A549 (cell line): Measurements from ENCODE around the gene SEPTIN7. TPM values are rescaled to one million over a fixed set of nuclear protein-coding genes. Genes with fewer than 3 reads are reported as not detected.

Experiments
- ATAC-seq, 2 experiments: fragments of 200-7000 bp in 1 of 2; fragments of >200 bp in 1 of 2; cut with Nextera tagmentation in 1 of 2; cut with Tn5 transposase in 1 of 2; 3 replicates each; pipeline versions ENCODE4 v1.8.0 to v1.9.1; 2018 to 2020; ENCODE audit warnings: mild to moderate bottlenecking in 1 of 2, moderate library complexity in 1 of 2
- CTCF ChIA-PET: fragments of 300-600 bp; sonication (Branson Sonifier 250); formaldehyde crosslinking; extraction: SDS; loops from one replicate; lab custom pipeline; 2021; ENCODE audit warnings: antibody characterized with exemption, inconsistent platforms; lab: Yijun Ruan, JAX
- POLR2A ChIA-PET: fragments of 350-600 bp; formaldehyde crosslinking; extraction: SDS; loops from one replicate; lab custom pipeline; 2021; ENCODE audit warnings: antibody characterized with exemption, inconsistent platforms; lab: Yijun Ruan, JAX
- DNase-seq, 2 experiments: peaks; one replicate each; pipeline versions ENCODE4 v3.0.0 to v3.0.0-alpha.2; 2011 to 2016; ENCODE audit warnings: low read depth in 1 of 2, low spot score in 1 of 2
- FAIRE-seq: peaks from 2 replicates; lab custom pipeline; 2011; peaks lifted over from hg19 to GRCh38; lab: Jason Lieb, UNC
- H3K27ac ChIP-seq, 2 experiments: fragments of >200 bp; sonication (Bioruptor Twin); formaldehyde crosslinking; 3 replicates each; pipeline ENCODE4 v1.5.1; 2016 to 2017
- H3K4me1 ChIP-seq: fragments of >200 bp; sonication (Bioruptor Twin); formaldehyde crosslinking; 3 replicates; pipeline ENCODE4 v1.6.1; 2016
- H3K4me2 ChIP-seq: fragments of >200 bp; sonication (Bioruptor Twin); formaldehyde crosslinking; 3 replicates; pipeline ENCODE4 v1.6.1; 2016
- H3K4me3 ChIP-seq: fragments of >200 bp; sonication (Bioruptor Twin); formaldehyde crosslinking; 3 replicates; pipeline ENCODE4 v1.5.1; 2016
- H3K9me3 ChIP-seq: fragments of >200 bp; sonication (Bioruptor Twin); formaldehyde crosslinking; 3 replicates; pipeline ENCODE4 v1.6.1; 2016
- BCL3 ChIP-seq: fragments of >200 bp; sonication (Bioruptor Twin); formaldehyde crosslinking; IDR thresholded peaks from 3 replicates; pipeline ENCODE4 v1.6.1; 2016
- EHMT2 ChIP-seq: fragments of 200-600 bp; sonication (generic); IDR thresholded peaks from 2 replicates; pipeline ENCODE4 v1.6.1; 2016; ENCODE audit warnings: antibody characterized with exemption, low read depth, mild to moderate bottlenecking, moderate library complexity
- ELK1 ChIP-seq: fragments of 150-350 bp; IDR thresholded peaks from 2 replicates; pipeline ENCODE4 v1.6.1; 2014; ENCODE audit warnings: low read depth, mild to moderate bottlenecking, low read length
- EP300 ChIP-seq, 2 experiments: fragments of >200 bp; sonication (Bioruptor Twin); formaldehyde crosslinking; IDR thresholded peaks; 2 replicates in 1 of 2; 3 replicates in 1 of 2; pipeline ENCODE4 v1.6.1; 2016 to 2017
- ESRRA ChIP-seq: fragments of 150-350 bp; IDR thresholded peaks from 2 replicates; pipeline ENCODE4 v1.6.1; 2014; ENCODE audit warnings: mild to moderate bottlenecking, low read length, borderline replicate concordance
- GATA3 ChIP-seq: IDR thresholded peaks from 2 replicates; pipeline ENCODE4 v1.6.1; 2012; ENCODE audit warnings: borderline replicate concordance
- JUN ChIP-seq, 2 experiments: fragments of >200 bp; sonication (Bioruptor Twin); formaldehyde crosslinking; IDR thresholded peaks; 2 replicates in 1 of 2; 3 replicates in 1 of 2; pipeline ENCODE4 v1.6.1; 2016 to 2017
- JUNB ChIP-seq: fragments of >200 bp; sonication (Bioruptor Twin); formaldehyde crosslinking; IDR thresholded peaks from 2 replicates; pipeline ENCODE4 v1.6.1; 2016
- KDM1A ChIP-seq: fragments of 200-600 bp; sonication (generic); IDR thresholded peaks from 2 replicates; pipeline ENCODE4 v1.6.1; 2016; ENCODE audit warnings: low read depth, mild to moderate bottlenecking
- MAZ ChIP-seq: fragments of 150-350 bp; IDR thresholded peaks from 2 replicates; pipeline ENCODE4 v1.6.1; 2014; ENCODE audit warnings: antibody characterized with exemption, low read depth, low read length, borderline replicate concordance
- PHF8 ChIP-seq: fragments of 200-600 bp; sonication (generic); IDR thresholded peaks from 2 replicates; pipeline ENCODE4 v1.6.1; 2016; ENCODE audit warnings: low read depth, mild to moderate bottlenecking, antibody characterized with exemption, moderate library complexity, borderline replicate concordance
- POLR2A ChIP-seq: IDR thresholded peaks from 2 replicates; pipeline ENCODE4 v1.6.1; 2012; ENCODE audit warnings: mild to moderate bottlenecking, low read length
- POLR2AphosphoS2 ChIP-seq: conservative IDR thresholded peaks from 2 replicates; pipeline ENCODE4 v1.6.1; 2012; ENCODE audit warnings: low read length, improper control_type of control experiment, inconsistent platforms
- TP53 ChIP-seq: fragments of 250-450 bp; sonication (Bioruptor Pico); IDR thresholded peaks from 2 replicates; pipeline ENCODE4 v1.5.0; 2021; ENCODE audit warnings: mild to moderate bottlenecking, moderate library complexity
- USF2 ChIP-seq: fragments of 450-650 bp; IDR thresholded peaks from 2 replicates; pipeline ENCODE4 v1.6.1; 2014; ENCODE audit warnings: antibody characterized with exemption
- ZNF302 ChIP-seq: fragments of 250-450 bp; sonication (Bioruptor Pico); IDR thresholded peaks from 2 replicates; pipeline ENCODE4 v1.9.0; 2021; ENCODE audit warnings: inconsistent platforms, mild to moderate bottlenecking, moderate library complexity
- WGBS: methylation state at CpG from one replicate; pipeline ENCODE4 v1.1.6; 2017; ENCODE audit errors: missing lambda C conversion rate; 5-methylcytosine and 5-hydroxymethylcytosine counted together
- polyA plus RNA-seq, 4 experiments: library from polyadenylated mRNA; depleted of rRNA in 3 of 4; stranded (reverse); fragments of >200 nt; fragmentation: RNase III in 1 of 4; extraction: RNeasy Plus Mini Kit Qiagen cat#74134 plus additional on column Dnase treatment in 1 of 4; gene quantifications; 2 replicates in 3 of 4; 3 replicates in 1 of 4; pipeline ENCODE4 v1.2.3, GENCODE V29; 2011 to 2017
- TF ChIP-seq, protein P1 (sequence below): fragments of 200-600 bp; sonication (generic); IDR thresholded peaks from 2 replicates; pipeline ENCODE4 v1.6.1; 2016; ENCODE audit warnings: antibody characterized with exemption, mild to moderate bottlenecking, moderate library complexity

Gene SEPTIN7
- polyA plus RNA-seq, 2 of the 4 experiments (the other 2 are of a cell fraction) = 282 to 385 TPM

GRCh38 chr7:35792873-35793489 lies 7.9 kb upstream of the SEPTIN7 start:
- H3K27ac ChIP-seq = no peak overlapping the region
- peaks cover 6% of the 10 kb centered on the region; the same call in 2 of the 3 replicates for H3K9me3 ChIP-seq
- FAIRE-seq (no peak), DNase-seq (no peak), ATAC-seq (no peak)
- H3K4me3 ChIP-seq = no peak overlapping the region
- ChIA-PET CTCF (no interaction called here), POLR2A (no interaction called here)
- H3K4me1 ChIP-seq = no peaks in the 10 kb centered on the region
- H3K4me2 ChIP-seq = no peak overlapping the region
- TF ChIP-seq MAZ = no peak
- TF ChIP-seq POLR2A = no peak
- TF ChIP-seq, protein P1, sequence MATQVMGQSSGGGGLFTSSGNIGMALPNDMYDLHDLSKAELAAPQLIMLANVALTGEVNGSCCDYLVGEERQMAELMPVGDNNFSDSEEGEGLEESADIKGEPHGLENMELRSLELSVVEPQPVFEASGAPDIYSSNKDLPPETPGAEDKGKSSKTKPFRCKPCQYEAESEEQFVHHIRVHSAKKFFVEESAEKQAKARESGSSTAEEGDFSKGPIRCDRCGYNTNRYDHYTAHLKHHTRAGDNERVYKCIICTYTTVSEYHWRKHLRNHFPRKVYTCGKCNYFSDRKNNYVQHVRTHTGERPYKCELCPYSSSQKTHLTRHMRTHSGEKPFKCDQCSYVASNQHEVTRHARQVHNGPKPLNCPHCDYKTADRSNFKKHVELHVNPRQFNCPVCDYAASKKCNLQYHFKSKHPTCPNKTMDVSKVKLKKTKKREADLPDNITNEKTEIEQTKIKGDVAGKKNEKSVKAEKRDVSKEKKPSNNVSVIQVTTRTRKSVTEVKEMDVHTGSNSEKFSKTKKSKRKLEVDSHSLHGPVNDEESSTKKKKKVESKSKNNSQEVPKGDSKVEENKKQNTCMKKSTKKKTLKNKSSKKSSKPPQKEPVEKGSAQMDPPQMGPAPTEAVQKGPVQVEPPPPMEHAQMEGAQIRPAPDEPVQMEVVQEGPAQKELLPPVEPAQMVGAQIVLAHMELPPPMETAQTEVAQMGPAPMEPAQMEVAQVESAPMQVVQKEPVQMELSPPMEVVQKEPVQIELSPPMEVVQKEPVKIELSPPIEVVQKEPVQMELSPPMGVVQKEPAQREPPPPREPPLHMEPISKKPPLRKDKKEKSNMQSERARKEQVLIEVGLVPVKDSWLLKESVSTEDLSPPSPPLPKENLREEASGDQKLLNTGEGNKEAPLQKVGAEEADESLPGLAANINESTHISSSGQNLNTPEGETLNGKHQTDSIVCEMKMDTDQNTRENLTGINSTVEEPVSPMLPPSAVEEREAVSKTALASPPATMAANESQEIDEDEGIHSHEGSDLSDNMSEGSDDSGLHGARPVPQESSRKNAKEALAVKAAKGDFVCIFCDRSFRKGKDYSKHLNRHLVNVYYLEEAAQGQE = no peak
- no peak for TF ChIP-seq POLR2AphosphoS2
- no peak for TF ChIP-seq USF2
- TF ChIP-seq JUN (IDR thresholded peaks at IDR 0.05) = no peak
- TF ChIP-seq JUNB = no peak
- TF ChIP-seq TP53 = no peak
- no peak for TF ChIP-seq PHF8
- no peak for TF ChIP-seq KDM1A
- TF ChIP-seq BCL3 = no peak
- TF ChIP-seq ESRRA = no peak
- 60% methylated on average over 4 of the region's 4 CpGs for WGBS

DNA sequence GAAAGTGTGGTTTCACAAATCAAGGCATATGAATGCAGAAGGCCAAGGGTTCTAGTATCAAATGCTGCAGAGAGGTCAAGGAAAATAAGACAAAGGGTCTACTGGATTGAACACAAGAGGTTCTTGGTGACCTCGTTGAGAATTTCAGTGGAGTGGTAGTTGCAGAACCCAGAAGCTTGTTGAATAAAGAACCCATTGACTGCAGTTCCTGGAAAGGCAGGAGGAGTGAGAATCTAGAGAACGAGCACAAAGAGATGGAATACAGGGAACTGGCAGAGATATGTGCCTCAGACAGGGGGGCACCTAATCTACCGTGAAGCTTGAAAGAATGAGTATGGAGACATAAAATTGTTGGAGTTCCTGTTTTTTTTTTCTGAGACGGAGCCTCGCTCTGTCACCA lies 3.5 kb upstream of the SEPTIN7 start:
- 85% methylated on average over 5 of the region's 5 CpGs for WGBS
- ChIA-PET POLR2A (no interaction called here), CTCF (interaction anchor here (1.1 kb wide), 1 partner anchor 109 kb away, joined by 3 read pairs; no protein-coding TSS in a partner anchor)
- H3K27ac ChIP-seq = no peak overlapping the region
- DNase-seq = no peak
- H3K9me3 ChIP-seq = no peaks in the 10 kb centered on the region
- no peak overlapping the region for H3K4me2 ChIP-seq
- no peak overlapping the region for H3K4me3 ChIP-seq
- ATAC-seq = no peak
- peaks cover 8% of the 10 kb centered on the region for H3K4me1 ChIP-seq
- TF ChIP-seq EHMT2 (no peak), ELK1 (no peak), BCL3 (no peak), GATA3 (no peak), KDM1A (no peak), ZNF302 (CRISPR knock-in tag) (no peak), EP300 (IDR thresholded peaks at IDR 0.05) (no peak)
- no peak for FAIRE-seq
